Stimulated activated CD4-positive, alpha-beta T cell treated with anti-CD3 and anti-CD28 coated beads, Interleukin-1b, Interleukin-23, amount 100 ng/mL, for 48 hours (primary cell): Measurements from ENCODE around the gene MEGF8.
"Not testable (repeated sequence)": the region's sequence is repeated elsewhere in the genome, so short reads cannot be mapped to it uniquely, and the experiment has no call there.

ENCODE experiments used
- DNase-seq: peaks from one replicate; pipeline ENCODE4 v3.0.0-alpha.2; 2020

The MEGF8 gene

GRCh38 chr19:42306646-42307045 lies 18.8 kb upstream of the MEGF8 start:
- DNase-seq: no peak

GRCh38 chr19:42309686-42310085 lies 15.7 kb upstream of the MEGF8 start:
- DNase-seq: no peak

GRCh38 chr19:42311657-42312056 lies 13.8 kb upstream of the MEGF8 start:
- no peak for DNase-seq

GRCh38 chr19:42312370-42312769 lies 13.1 kb upstream of the MEGF8 start:
- DNase-seq: no peak

- DNase-seq: peak; percentile 44
Observed at GRCh38 chr19:42313096-42313839, 12.2 kb upstream of the MEGF8 start, which contains the start of gene TMEM145. Gene TMEM145, plus strand, starts transcription at chr19:42313309. Its CDS starts 68 bp downstream, at chr19:42313377.

GRCh38 chr19:42313840-42314755 lies 11.3 kb upstream of the MEGF8 start:
- no peak for DNase-seq

- DNase-seq: no peak
Observed at GRCh38 chr19:42315024-42315423, 10.4 kb upstream of the MEGF8 start.

- no peak for DNase-seq
Observed at GRCh38 chr19:42316223-42317211, 8.9 kb upstream of the MEGF8 start.

- no peak for DNase-seq
Observed at GRCh38 chr19:42317535-42317934, 7.9 kb upstream of the MEGF8 start.

GRCh38 chr19:42322305-42322704 lies 3.1 kb upstream of the MEGF8 start:
- DNase-seq: no peak

GRCh38 chr19:42323473-42323851 lies 2.0 kb upstream of the MEGF8 start:
- no peak for DNase-seq

- DNase-seq: no peak
Observed at GRCh38 chr19:42323852-42324654, 1.4 kb upstream of the MEGF8 start.

GRCh38 chr19:42324655-42325307 lies 654 bp upstream of the MEGF8 start:
- no peak for DNase-seq

GRCh38 chr19:42325896-42326771 lies 699 bp downstream of the MEGF8 start:
- no peak for DNase-seq

- DNase-seq: no peak
Observed at GRCh38 chr19:42326969-42327368, 1.5 kb downstream of the MEGF8 start.

- DNase-seq: no peak
Observed at GRCh38 chr19:42327381-42327780, 1.9 kb downstream of the MEGF8 start.

- DNase-seq: no peak
Observed at GRCh38 chr19:42328106-42328505, 2.7 kb downstream of the MEGF8 start.

- DNase-seq: no peak
Observed at GRCh38 chr19:42328854-42329253, 3.4 kb downstream of the MEGF8 start.

- DNase-seq: no peak
Observed at GRCh38 chr19:42330241-42330711, 4.8 kb downstream of the MEGF8 start.

- not testable (repeated sequence) for DNase-seq
Observed at GRCh38 chr19:42331333-42331732, 5.9 kb downstream of the MEGF8 start.
